IMR-90 (cell line): Measurements from ENCODE around the gene PFDN5. TPM values are rescaled to one million over a fixed set of nuclear protein-coding genes. Genes with fewer than 3 reads are reported as not detected.

Source experiments
- ATAC-seq: fragments of 200-7000 bp; cut with Tn5 transposase; 2 replicates; pipeline ENCODE4 v1.9.1; 2020; ENCODE audit warnings: low read depth, mild to moderate bottlenecking, moderate library complexity
- BruUV-seq: library from RNA; stranded (reverse); fragments of 400-500 nt; replicated peaks from 2 replicates; lab custom pipeline; 2021; lab: Mats Ljungman, UMichigan
- CTCF ChIA-PET: fragments of 300-600 bp; formaldehyde crosslinking; extraction: SDS; loops from one replicate; lab custom pipeline; 2021; ENCODE audit warnings: antibody characterized with exemption; lab: Yijun Ruan, JAX
- POLR2A ChIA-PET: fragments of 300-600 bp; sonication (Branson Sonifier 250); formaldehyde crosslinking; loops from one replicate; lab custom pipeline; 2022; ENCODE audit warnings: antibody characterized with exemption; ENCODE audit not compliant: unreplicated experiment; lab: Charles Lee
- DNase-seq: peaks from one replicate; pipeline ENCODE4 v3.0.0; 2013
- H2AFZ ChIP-seq: replicated peaks from 2 replicates; pipeline ENCODE3; 2013; ENCODE audit warnings: low read length, mild to moderate bottlenecking; ENCODE audit not compliant: poor library complexity
- H2AK5ac ChIP-seq: 2 replicates; pipeline ENCODE4 v1.6.1; 2013; ENCODE audit warnings: low read depth, low read length, inconsistent platforms
- H2AK9ac ChIP-seq: replicated peaks from 2 replicates; pipeline ENCODE3; 2013; ENCODE audit warnings: mild to moderate bottlenecking, low read depth, low read length, moderate library complexity; ENCODE audit not compliant: poor library complexity
- H2BK120ac ChIP-seq: 2 replicates; pipeline ENCODE4 v1.6.1; 2013; ENCODE audit warnings: low read depth, low read length, inconsistent platforms
- H2BK15ac ChIP-seq: 3 replicates; pipeline ENCODE4 v1.6.1; 2013; ENCODE audit warnings: low read depth, low read length, inconsistent platforms
- H2BK20ac ChIP-seq: 2 replicates; pipeline ENCODE4 v1.6.1; 2013; ENCODE audit warnings: low read depth, mild to moderate bottlenecking, inconsistent platforms, low read length, moderate library complexity
- H2BK5ac ChIP-seq: 2 replicates; pipeline ENCODE4 v1.6.1; 2013; ENCODE audit warnings: mild to moderate bottlenecking, low read depth, low read length, inconsistent platforms; ENCODE audit not compliant: poor library complexity, severe bottlenecking
- H3K14ac ChIP-seq: replicated peaks from 2 replicates; pipeline ENCODE4 v1.6.1; 2013; ENCODE audit warnings: low read depth, low read length, inconsistent platforms
- H3K18ac ChIP-seq: 2 replicates; pipeline ENCODE4 v1.6.1; 2013; ENCODE audit warnings: low read depth, low read length, control low read depth
- H3K23ac ChIP-seq: 2 replicates; pipeline ENCODE4 v1.6.1; 2013; ENCODE audit warnings: low read depth, low read length, inconsistent platforms
- H3K27ac ChIP-seq: 2 replicates; pipeline ENCODE4 v1.5.1; 2013; ENCODE audit warnings: mild to moderate bottlenecking, control low read depth, low read length; ENCODE audit not compliant: insufficient read depth
- H3K27me3 ChIP-seq: 2 replicates; pipeline ENCODE4 v1.6.1; 2013; ENCODE audit warnings: low read length; ENCODE audit not compliant: control insufficient read depth, insufficient read depth
- H3K36me3 ChIP-seq: 2 replicates; pipeline ENCODE4 v1.6.1; 2013; ENCODE audit warnings: low read length, mixed read lengths; ENCODE audit not compliant: control insufficient read depth, insufficient read depth
- H3K4ac ChIP-seq: 2 replicates; pipeline ENCODE4 v1.6.1; 2013; ENCODE audit warnings: low read depth, low read length, inconsistent platforms
- H3K4me1 ChIP-seq: 2 replicates; pipeline ENCODE4 v1.6.1; 2013; ENCODE audit warnings: low read length, mixed read lengths; ENCODE audit not compliant: control insufficient read depth, insufficient read depth
- H3K4me2 ChIP-seq: 2 replicates; pipeline ENCODE4 v1.6.1; 2013; ENCODE audit warnings: low read depth, mild to moderate bottlenecking, control low read depth, low read length, moderate library complexity
- H3K4me3 ChIP-seq: 2 replicates; pipeline ENCODE4 v1.5.1; 2013; ENCODE audit warnings: low read depth, mild to moderate bottlenecking, control low read depth, low read length, moderate library complexity; ENCODE audit not compliant: insufficient read depth
- H3K56ac ChIP-seq: 2 replicates; pipeline ENCODE4 v1.6.1; 2013; ENCODE audit warnings: low read length, inconsistent platforms; ENCODE audit not compliant: insufficient read depth; ENCODE audit errors: extremely low read depth
- H3K79me1 ChIP-seq, 2 experiments: 2 replicates each; pipeline ENCODE4 v1.6.1; 2013; ENCODE audit warnings: low read length in 2 of 2, inconsistent platforms in 1 of 2, low read depth in 1 of 2
- H3K9ac ChIP-seq: 2 replicates; pipeline ENCODE4 v1.6.1; 2013; ENCODE audit warnings: low read depth, low read length, control low read depth
- H3K9me1 ChIP-seq: 2 replicates; pipeline ENCODE4 v1.6.1; 2013; ENCODE audit warnings: low read length, inconsistent platforms; ENCODE audit not compliant: insufficient read depth
- H3K9me3 ChIP-seq: 2 replicates; pipeline ENCODE4 v1.6.1; 2013; ENCODE audit warnings: low read length; ENCODE audit not compliant: control insufficient read depth, insufficient read depth
- H4K20me1 ChIP-seq: 2 replicates; pipeline ENCODE4 v1.6.1; 2013; ENCODE audit warnings: low read length, inconsistent platforms; ENCODE audit not compliant: insufficient read depth
- H4K5ac ChIP-seq: 2 replicates; pipeline ENCODE4 v1.6.1; 2013; ENCODE audit warnings: mild to moderate bottlenecking, low read depth, low read length, control low read depth
- H4K8ac ChIP-seq, 2 experiments: 2 replicates each; pipeline ENCODE4 v1.6.1; 2013; ENCODE audit warnings: low read depth in 2 of 2, low read length in 2 of 2, control low read depth in 1 of 2, inconsistent platforms in 1 of 2
- H4K91ac ChIP-seq: 2 replicates; pipeline ENCODE4 v1.6.1; 2013; ENCODE audit warnings: low read depth, low read length, inconsistent platforms; ENCODE audit not compliant: insufficient read depth
- CEBPB ChIP-seq: IDR thresholded peaks from 2 replicates; pipeline ENCODE4 v1.6.1; 2012; ENCODE audit warnings: low read depth, low read length, improper control_type of control experiment
- CHD1 ChIP-seq: IDR thresholded peaks from 2 replicates; pipeline ENCODE4 v1.6.1; 2012; ENCODE audit warnings: low read depth, low read length, improper control_type of control experiment
- FOS ChIP-seq: fragments of 150-350 bp; IDR thresholded peaks from 2 replicates; pipeline ENCODE4 v1.6.1; 2016; ENCODE audit warnings: low read depth, low read length
- MAFK ChIP-seq: IDR thresholded peaks from 2 replicates; pipeline ENCODE4 v1.6.1; 2012; ENCODE audit warnings: low read depth, low read length, improper control_type of control experiment
- MAZ ChIP-seq: IDR thresholded peaks from 2 replicates; pipeline ENCODE4 v1.6.1; 2012; ENCODE audit warnings: low read depth, mild to moderate bottlenecking, low read length, improper control_type of control experiment, moderate library complexity, borderline replicate concordance
- MXI1 ChIP-seq: IDR thresholded peaks from 2 replicates; pipeline ENCODE4 v1.6.1; 2012; ENCODE audit warnings: low read depth, mild to moderate bottlenecking, low read length, moderate library complexity, borderline replicate concordance
- RAD21 ChIP-seq: IDR thresholded peaks from 2 replicates; pipeline ENCODE4 v1.6.1; 2012; ENCODE audit warnings: low read length, improper control_type of control experiment
- RCOR1 ChIP-seq: IDR thresholded peaks from 2 replicates; pipeline ENCODE4 v1.6.1; 2012; ENCODE audit warnings: mild to moderate bottlenecking, low read length, improper control_type of control experiment; ENCODE audit not compliant: insufficient replicate concordance
- SMC3 ChIP-seq: fragments of 150-350 bp; IDR thresholded peaks from 2 replicates; pipeline ENCODE4 v1.6.1; 2016; ENCODE audit warnings: low read depth, mild to moderate bottlenecking, antibody characterized with exemption, low read length, moderate library complexity
- WGBS, 2 experiments: methylation state at CpG; one replicate each; pipeline versions ENCODE4 v1.1.5 to v1.1.7; 2013; ENCODE audit warnings: missing lambda C conversion rate in 2 of 2; ENCODE audit not compliant: insufficient read length in 1 of 2; ENCODE audit errors: extremely low coverage in 2 of 2; 5-methylcytosine and 5-hydroxymethylcytosine counted together
- dilution Hi-C: fragments of 300-500 bp; cut with HindIII; formaldehyde crosslinking; loops from one replicate; pipeline ENCODE4 v1.14.3; 2018; ENCODE audit warnings: low sequenced_read_pairs; ENCODE audit not compliant: unreplicated experiment
- in situ Hi-C: fragments of 300-500 bp; cut with MboI; formaldehyde crosslinking; loops from 3 replicates; pipeline ENCODE4 v1.14.3; 2019; ENCODE audit warnings: low sequenced_read_pairs, inconsistent platforms, mixed read lengths
- intact Hi-C: fragments of 100-400 bp; cut with micrococcal nuclease; formaldehyde crosslinking; loops from 2 replicates; pipeline ENCODE4 v1.10.0; 2022
- polyA plus RNA-seq, 3 experiments: library from polyadenylated mRNA; depleted of rRNA; stranded (reverse); fragments of >200 nt; gene quantifications; 2 replicates each; pipeline ENCODE4 v1.2.3, GENCODE V29; 2012; ENCODE audit warnings: low replicate concordance in 1 of 3
- total RNA-seq: library from RNA; depleted of rRNA; stranded (reverse); fragments of >200 nt; gene quantifications from 2 replicates; pipeline ENCODE4 v1.2.3, GENCODE V29; 2012
- TF ChIP-seq, protein P1 (sequence below): fragments of 150-350 bp; IDR thresholded peaks from 2 replicates; pipeline ENCODE4 v1.6.1; 2017; ENCODE audit warnings: mild to moderate bottlenecking, antibody characterized with exemption, low read length, low read depth

PFDN5 gene
- total and polyA plus RNA-seq, 2 of the 4 experiments (the other 2 are of a cell fraction), result 1,011 to 1,338 TPM

GRCh38 chr12:53279283-53279869, 16.0 kb upstream of the PFDN5 start:
- no TSS peak for BruUV-seq
- H2BK120ac ChIP-seq, result no peak overlapping the region
- H2BK5ac ChIP-seq, result no peak overlapping the region
- intact Hi-C loops (no loop called here), dilution Hi-C loops (no loop called here), in situ Hi-C loops (no loop called here)
- no peak overlapping the region for H3K27ac ChIP-seq
- H2AK9ac ChIP-seq, result no peak overlapping the region
- H3K9me1 ChIP-seq, result no peaks in the 10 kb centered on the region
- no CpG with 5 or more reads among the region's 3 CpGs for WGBS, 2 experiments
- DNase-seq (no peak), ATAC-seq (no peak)
- H2AK5ac ChIP-seq, result no peak overlapping the region
- H3K14ac ChIP-seq, result no peak overlapping the region
- H3K27me3 ChIP-seq, result no peaks in the 10 kb centered on the region
- H3K9ac ChIP-seq, result no peak overlapping the region
- no peaks in the 10 kb centered on the region for H4K20me1 ChIP-seq
- ChIA-PET CTCF (interaction anchor here (0.8 to 1.0 kb wide), 3 partner anchors 12 to 92 kb away, joined by 3 read pairs; partner anchors contain the start of gene ESPL1), POLR2A (interaction anchor here (0.5 kb wide), 1 partner anchor 58 kb away, joined by 3 read pairs; no protein-coding TSS in a partner anchor)
- H2BK20ac ChIP-seq, result no peak overlapping the region
- no peak overlapping the region for H4K5ac ChIP-seq
- no peak overlapping the region for H3K56ac ChIP-seq
- no peak overlapping the region for H3K23ac ChIP-seq
- no peak overlapping the region for H2AFZ ChIP-seq
- H4K8ac ChIP-seq, result no peak overlapping the region
- H3K79me1 ChIP-seq, result peaks cover 0 to 9% of the 10 kb centered on the region in 2 experiments; a peak in 1 of 4 replicates
- H3K36me3 ChIP-seq, result peaks cover 18% of the 10 kb centered on the region
- no peaks in the 10 kb centered on the region for H3K4me1 ChIP-seq
- H3K4me2 ChIP-seq, result no peak overlapping the region
- H3K4ac ChIP-seq, result no peak overlapping the region
- TF ChIP-seq FOS (no peak), MXI1 (no peak), RAD21 (no peak), SMC3 (no peak), CHD1 (no peak), CEBPB (no peak), MAZ (no peak), RCOR1 (no peak), MAFK (no peak)
- TF ChIP-seq, protein P1, sequence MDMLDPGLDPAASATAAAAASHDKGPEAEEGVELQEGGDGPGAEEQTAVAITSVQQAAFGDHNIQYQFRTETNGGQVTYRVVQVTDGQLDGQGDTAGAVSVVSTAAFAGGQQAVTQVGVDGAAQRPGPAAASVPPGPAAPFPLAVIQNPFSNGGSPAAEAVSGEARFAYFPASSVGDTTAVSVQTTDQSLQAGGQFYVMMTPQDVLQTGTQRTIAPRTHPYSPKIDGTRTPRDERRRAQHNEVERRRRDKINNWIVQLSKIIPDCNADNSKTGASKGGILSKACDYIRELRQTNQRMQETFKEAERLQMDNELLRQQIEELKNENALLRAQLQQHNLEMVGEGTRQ, result no peak
- H3K9me3 ChIP-seq, result no peaks in the 10 kb centered on the region
- no peak overlapping the region for H3K18ac ChIP-seq
- H4K91ac ChIP-seq, result no peak overlapping the region
- no peak overlapping the region for H3K4me3 ChIP-seq
- H2BK15ac ChIP-seq, result no peak overlapping the region
